HG03045 (cell line): ENCODE data around the gene CNBP.

ENCODE experiments used
- ATAC-seq: cut with Tn5 transposase; IDR thresholded peaks from one replicate; pipeline ENCODE4 v1.9.1; 2021; ENCODE audit warnings: mild to moderate bottlenecking, moderate library complexity; ENCODE audit not compliant: unreplicated experiment

CNBP gene

GRCh38 chr3:129132097-129132866 lies 51.4 kb downstream of the CNBP start:
- no peak for ATAC-seq

GRCh38 chr3:129131465-129132088 lies 52.1 kb downstream of the CNBP start:
- ATAC-seq = no peak

GRCh38 chr3:129130291-129130813 lies 53.3 kb downstream of the CNBP start:
- ATAC-seq = no peak

- ATAC-seq = no peak
Observed at GRCh38 chr3:129128357-129129155, 55.1 kb downstream of the CNBP start.

- ATAC-seq = no peak
Observed at GRCh38 chr3:129126726-129127280, 56.9 kb downstream of the CNBP start.

- no peak for ATAC-seq
Observed at GRCh38 chr3:129123314-129124060, 60.2 kb downstream of the CNBP start.

GRCh38 chr3:129122412-129123011 lies 61.2 kb downstream of the CNBP start:
- ATAC-seq = no peak

- peak; percentile 44 for ATAC-seq
Observed at GRCh38 chr3:129121792-129122411, 61.8 kb downstream of the CNBP start, which contains the start of gene RAB43. Gene RAB43, minus strand, starts transcription at chr3:129121804. Its CDS starts 315 bp downstream, at chr3:129121489.

GRCh38 chr3:129121016-129121791 lies 62.5 kb downstream of the CNBP start:
- peak; percentile 42 for ATAC-seq

GRCh38 chr3:129120254-129121004 lies 63.3 kb downstream of the CNBP start:
- ATAC-seq = peak; percentile 59

- no peak for ATAC-seq
Observed at GRCh38 chr3:129119365-129120100, 64.2 kb downstream of the CNBP start.

GRCh38 chr3:129118745-129119144 lies 65.0 kb downstream of the CNBP start:
- ATAC-seq = no peak
